ENCODE measurements around the gene DPP8. TPM values are rescaled to one million over a fixed set of nuclear protein-coding genes. Genes with fewer than 3 reads are reported as not detected.

The DPP8 gene
- total and polyA plus RNA-seq, 2 experiments from 2014 or later: 21.7 to 33.5 TPM

DNA sequence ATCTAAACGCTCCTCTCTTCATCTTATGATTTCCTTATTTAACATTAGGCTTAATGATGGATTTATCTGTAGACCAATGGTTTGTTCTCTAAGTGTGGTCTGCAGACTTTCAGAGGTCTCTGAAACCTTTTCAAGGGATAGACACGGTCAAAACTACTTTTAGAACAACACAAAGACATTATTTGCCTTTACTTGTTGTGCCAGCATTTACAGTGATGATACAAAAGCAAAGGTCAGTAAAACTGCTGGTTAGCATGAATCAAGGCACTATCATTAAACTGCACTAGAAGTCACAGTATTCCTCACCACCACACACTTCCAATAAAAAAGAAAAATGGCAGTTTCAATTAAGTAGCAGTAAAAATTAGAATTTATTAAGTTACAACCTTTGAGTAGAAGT lies 70.3 kb downstream of the DPP8 start:
- Histone ChIP-seq H3K36me3 (ENCODE audit: insufficient read depth) (peaks cover 11% of the 10 kb centered on the region; the same call in 1 of the 2 replicates), H3K9me2 (ENCODE audit: insufficient read depth) (no peaks in the 10 kb centered on the region), H4K20me1 (replicated peaks; ENCODE audit: insufficient read depth) (no peaks in the 10 kb centered on the region), H3K27me3 (ENCODE audit: insufficient read depth) (no peaks in the 10 kb centered on the region), H2AFZ (no peak overlapping the region), H3K79me2 (replicated peaks; ENCODE audit: insufficient read depth) (no peaks in the 10 kb centered on the region), H3K4me3 (no peak overlapping the region), H3K27ac (ENCODE audit: low read depth) (no peak overlapping the region), H3K4me2 (no peak overlapping the region), H3K4me1 (ENCODE audit: insufficient read depth) (no peaks in the 10 kb centered on the region), H3F3A (replicated peaks; ENCODE audit: low read depth) (no peaks in the 10 kb centered on the region)
- Mint-ChIP-seq H3K4me1 (no peaks in the 10 kb centered on the region), H3K4me3 (no peak overlapping the region), H3K36me3 (ENCODE audit: low read depth) (peaks cover 27% of the 10 kb centered on the region), H3K27ac (no peak overlapping the region), H3K9me3 (no peaks in the 10 kb centered on the region), H3K27me3 (ENCODE audit: insufficient read depth, low read depth, poor library complexity) (no peaks in the 10 kb centered on the region)
- DNase-seq (ENCODE audit: low spot score) (no peak), ATAC-seq (no peak)
- TF ChIP-seq, protein P1, sequence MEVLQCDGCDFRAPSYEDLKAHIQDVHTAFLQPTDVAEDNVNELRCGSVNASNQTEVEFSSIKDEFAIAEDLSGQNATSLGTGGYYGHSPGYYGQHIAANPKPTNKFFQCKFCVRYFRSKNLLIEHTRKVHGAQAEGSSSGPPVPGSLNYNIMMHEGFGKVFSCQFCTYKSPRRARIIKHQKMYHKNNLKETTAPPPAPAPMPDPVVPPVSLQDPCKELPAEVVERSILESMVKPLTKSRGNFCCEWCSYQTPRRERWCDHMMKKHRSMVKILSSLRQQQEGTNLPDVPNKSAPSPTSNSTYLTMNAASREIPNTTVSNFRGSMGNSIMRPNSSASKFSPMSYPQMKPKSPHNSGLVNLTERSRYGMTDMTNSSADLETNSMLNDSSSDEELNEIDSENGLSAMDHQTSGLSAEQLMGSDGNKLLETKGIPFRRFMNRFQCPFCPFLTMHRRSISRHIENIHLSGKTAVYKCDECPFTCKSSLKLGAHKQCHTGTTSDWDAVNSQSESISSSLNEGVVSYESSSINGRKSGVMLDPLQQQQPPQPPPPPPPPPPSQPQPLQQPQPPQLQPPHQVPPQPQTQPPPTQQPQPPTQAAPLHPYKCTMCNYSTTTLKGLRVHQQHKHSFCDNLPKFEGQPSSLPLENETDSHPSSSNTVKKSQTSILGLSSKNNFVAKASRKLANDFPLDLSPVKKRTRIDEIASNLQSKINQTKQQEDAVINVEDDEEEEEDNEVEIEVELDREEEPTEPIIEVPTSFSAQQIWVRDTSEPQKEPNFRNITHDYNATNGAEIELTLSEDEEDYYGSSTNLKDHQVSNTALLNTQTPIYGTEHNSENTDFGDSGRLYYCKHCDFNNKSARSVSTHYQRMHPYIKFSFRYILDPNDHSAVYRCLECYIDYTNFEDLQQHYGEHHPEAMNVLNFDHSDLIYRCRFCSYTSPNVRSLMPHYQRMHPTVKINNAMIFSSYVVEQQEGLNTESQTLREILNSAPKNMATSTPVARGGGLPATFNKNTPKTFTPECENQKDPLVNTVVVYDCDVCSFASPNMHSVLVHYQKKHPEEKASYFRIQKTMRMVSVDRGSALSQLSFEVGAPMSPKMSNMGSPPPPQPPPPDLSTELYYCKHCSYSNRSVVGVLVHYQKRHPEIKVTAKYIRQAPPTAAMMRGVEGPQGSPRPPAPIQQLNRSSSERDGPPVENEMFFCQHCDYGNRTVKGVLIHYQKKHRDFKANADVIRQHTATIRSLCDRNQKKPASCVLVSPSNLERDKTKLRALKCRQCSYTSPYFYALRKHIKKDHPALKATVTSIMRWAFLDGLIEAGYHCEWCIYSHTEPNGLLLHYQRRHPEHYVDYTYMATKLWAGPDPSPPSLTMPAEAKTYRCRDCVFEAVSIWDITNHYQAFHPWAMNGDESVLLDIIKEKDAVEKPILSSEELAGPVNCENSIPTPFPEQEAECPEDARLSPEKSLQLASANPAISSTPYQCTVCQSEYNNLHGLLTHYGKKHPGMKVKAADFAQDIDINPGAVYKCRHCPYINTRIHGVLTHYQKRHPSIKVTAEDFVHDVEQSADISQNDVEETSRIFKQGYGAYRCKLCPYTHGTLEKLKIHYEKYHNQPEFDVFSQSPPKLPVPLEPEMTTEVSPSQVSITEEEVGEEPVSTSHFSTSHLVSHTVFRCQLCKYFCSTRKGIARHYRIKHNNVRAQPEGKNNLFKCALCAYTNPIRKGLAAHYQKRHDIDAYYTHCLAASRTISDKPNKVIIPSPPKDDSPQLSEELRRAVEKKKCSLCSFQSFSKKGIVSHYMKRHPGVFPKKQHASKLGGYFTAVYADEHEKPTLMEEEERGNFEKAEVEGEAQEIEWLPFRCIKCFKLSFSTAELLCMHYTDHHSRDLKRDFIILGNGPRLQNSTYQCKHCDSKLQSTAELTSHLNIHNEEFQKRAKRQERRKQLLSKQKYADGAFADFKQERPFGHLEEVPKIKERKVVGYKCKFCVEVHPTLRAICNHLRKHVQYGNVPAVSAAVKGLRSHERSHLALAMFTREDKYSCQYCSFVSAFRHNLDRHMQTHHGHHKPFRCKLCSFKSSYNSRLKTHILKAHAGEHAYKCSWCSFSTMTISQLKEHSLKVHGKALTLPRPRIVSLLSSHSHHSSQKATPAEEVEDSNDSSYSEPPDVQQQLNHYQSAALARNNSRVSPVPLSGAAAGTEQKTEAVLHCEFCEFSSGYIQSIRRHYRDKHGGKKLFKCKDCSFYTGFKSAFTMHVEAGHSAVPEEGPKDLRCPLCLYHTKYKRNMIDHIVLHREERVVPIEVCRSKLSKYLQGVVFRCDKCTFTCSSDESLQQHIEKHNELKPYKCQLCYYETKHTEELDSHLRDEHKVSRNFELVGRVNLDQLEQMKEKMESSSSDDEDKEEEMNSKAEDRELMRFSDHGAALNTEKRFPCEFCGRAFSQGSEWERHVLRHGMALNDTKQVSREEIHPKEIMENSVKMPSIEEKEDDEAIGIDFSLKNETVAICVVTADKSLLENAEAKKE (CRISPR knock-in tag; IDR thresholded peaks at IDR 0.05): no peak
- TF ChIP-seq NANOG (IDR thresholded peaks at IDR 0.05; ENCODE audit: borderline replicate concordance) (no peak), STAT1 (IDR thresholded peaks at IDR 0.05; ENCODE audit: unreplicated experiment) (no peak), JUNB (IDR thresholded peaks at IDR 0.05; ENCODE audit: unreplicated experiment) (no peak), EZH2phosphoT487 (IDR thresholded peaks at IDR 0.05; ENCODE audit: unreplicated experiment) (no peak), POLR2AphosphoS5 (IDR thresholded peaks at IDR 0.05; ENCODE audit: low read depth) (no peak), CREB1 (CRISPR knock-in tag; IDR thresholded peaks at IDR 0.05; ENCODE audit: low read depth) (no peak), ZNF114 (CRISPR knock-in tag; IDR thresholded peaks at IDR 0.05) (no peak), EZH2 (IDR thresholded peaks at IDR 0.05; ENCODE audit: low read depth, unreplicated experiment) (no peak), ETS1 (IDR thresholded peaks at IDR 0.05) (no peak), ZNF331 (CRISPR knock-in tag; IDR thresholded peaks at IDR 0.05; ENCODE audit: low read depth) (no peak)
- TF ChIP-seq, protein P2, sequence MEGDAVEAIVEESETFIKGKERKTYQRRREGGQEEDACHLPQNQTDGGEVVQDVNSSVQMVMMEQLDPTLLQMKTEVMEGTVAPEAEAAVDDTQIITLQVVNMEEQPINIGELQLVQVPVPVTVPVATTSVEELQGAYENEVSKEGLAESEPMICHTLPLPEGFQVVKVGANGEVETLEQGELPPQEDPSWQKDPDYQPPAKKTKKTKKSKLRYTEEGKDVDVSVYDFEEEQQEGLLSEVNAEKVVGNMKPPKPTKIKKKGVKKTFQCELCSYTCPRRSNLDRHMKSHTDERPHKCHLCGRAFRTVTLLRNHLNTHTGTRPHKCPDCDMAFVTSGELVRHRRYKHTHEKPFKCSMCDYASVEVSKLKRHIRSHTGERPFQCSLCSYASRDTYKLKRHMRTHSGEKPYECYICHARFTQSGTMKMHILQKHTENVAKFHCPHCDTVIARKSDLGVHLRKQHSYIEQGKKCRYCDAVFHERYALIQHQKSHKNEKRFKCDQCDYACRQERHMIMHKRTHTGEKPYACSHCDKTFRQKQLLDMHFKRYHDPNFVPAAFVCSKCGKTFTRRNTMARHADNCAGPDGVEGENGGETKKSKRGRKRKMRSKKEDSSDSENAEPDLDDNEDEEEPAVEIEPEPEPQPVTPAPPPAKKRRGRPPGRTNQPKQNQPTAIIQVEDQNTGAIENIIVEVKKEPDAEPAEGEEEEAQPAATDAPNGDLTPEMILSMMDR (conservative IDR thresholded peaks at IDR 0.05; ENCODE audit: low read depth in 2 of 2): no peak
- TF ChIP-seq, protein P3, sequence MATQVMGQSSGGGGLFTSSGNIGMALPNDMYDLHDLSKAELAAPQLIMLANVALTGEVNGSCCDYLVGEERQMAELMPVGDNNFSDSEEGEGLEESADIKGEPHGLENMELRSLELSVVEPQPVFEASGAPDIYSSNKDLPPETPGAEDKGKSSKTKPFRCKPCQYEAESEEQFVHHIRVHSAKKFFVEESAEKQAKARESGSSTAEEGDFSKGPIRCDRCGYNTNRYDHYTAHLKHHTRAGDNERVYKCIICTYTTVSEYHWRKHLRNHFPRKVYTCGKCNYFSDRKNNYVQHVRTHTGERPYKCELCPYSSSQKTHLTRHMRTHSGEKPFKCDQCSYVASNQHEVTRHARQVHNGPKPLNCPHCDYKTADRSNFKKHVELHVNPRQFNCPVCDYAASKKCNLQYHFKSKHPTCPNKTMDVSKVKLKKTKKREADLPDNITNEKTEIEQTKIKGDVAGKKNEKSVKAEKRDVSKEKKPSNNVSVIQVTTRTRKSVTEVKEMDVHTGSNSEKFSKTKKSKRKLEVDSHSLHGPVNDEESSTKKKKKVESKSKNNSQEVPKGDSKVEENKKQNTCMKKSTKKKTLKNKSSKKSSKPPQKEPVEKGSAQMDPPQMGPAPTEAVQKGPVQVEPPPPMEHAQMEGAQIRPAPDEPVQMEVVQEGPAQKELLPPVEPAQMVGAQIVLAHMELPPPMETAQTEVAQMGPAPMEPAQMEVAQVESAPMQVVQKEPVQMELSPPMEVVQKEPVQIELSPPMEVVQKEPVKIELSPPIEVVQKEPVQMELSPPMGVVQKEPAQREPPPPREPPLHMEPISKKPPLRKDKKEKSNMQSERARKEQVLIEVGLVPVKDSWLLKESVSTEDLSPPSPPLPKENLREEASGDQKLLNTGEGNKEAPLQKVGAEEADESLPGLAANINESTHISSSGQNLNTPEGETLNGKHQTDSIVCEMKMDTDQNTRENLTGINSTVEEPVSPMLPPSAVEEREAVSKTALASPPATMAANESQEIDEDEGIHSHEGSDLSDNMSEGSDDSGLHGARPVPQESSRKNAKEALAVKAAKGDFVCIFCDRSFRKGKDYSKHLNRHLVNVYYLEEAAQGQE (IDR thresholded peaks at IDR 0.05; ENCODE audit: unreplicated experiment): no peak
